Esophagus muscularis mucosa (tissue), 4 donors: ENCODE measurements around the gene CENPP. TPM values are rescaled to one million over a fixed set of nuclear protein-coding genes. Genes with fewer than 3 reads are reported as not detected.

Source experiments
- DNase-seq: peaks from one replicate; pipeline ENCODE4 v3.0.0-alpha.2; 2017; ENCODE audit errors: extremely low spot score
- H3K27ac ChIP-seq, 4 donors: fragments of 200-600 bp; sonication (generic); replicated peaks in 1 of 4; 1 replicate in 3 of 4; 2 replicates in 1 of 4; pipeline ENCODE4 v1.5.1; 2016 to 2019; ENCODE audit warnings: mild to moderate bottlenecking in 1 of 4
- H3K27me3 ChIP-seq, 4 donors: fragments of 200-600 bp; sonication (generic); one replicate each; pipeline versions ENCODE4 v1.5.1 to v1.6.0; 2016 to 2019
- H3K36me3 ChIP-seq, 4 donors: fragments of 200-600 bp; sonication (generic); one replicate each; pipeline ENCODE4 v1.5.1; 2016 to 2019
- H3K4me1 ChIP-seq, 4 donors: fragments of 200-600 bp; sonication (generic); one replicate each; pipeline ENCODE4 v1.5.1; 2016 to 2019
- H3K4me3 ChIP-seq, 4 donors: fragments of 200-600 bp; sonication (generic); 1 replicate in 2 of 4; 2 replicates in 2 of 4; pipeline ENCODE4 v1.5.1; 2016 to 2019; ENCODE audit warnings: mild to moderate bottlenecking in 4 of 4, moderate library complexity in 1 of 4
- H3K9me3 ChIP-seq, 4 donors: fragments of 200-600 bp; sonication (generic); 1 replicate in 3 of 4; 2 replicates in 1 of 4; pipeline ENCODE4 v1.5.1; 2016 to 2019
- CTCF ChIP-seq, 3 experiments: fragments of 200-600 bp in 2 of 3; fragments of 450-650 bp in 1 of 3; sonication (generic) in 2 of 3; IDR thresholded peaks; one replicate each; pipeline ENCODE4 v1.5.1; 2017 to 2019; ENCODE audit warnings: antibody characterized with exemption in 3 of 3, mild to moderate bottlenecking in 2 of 3, moderate library complexity in 1 of 3
- EP300 ChIP-seq: sonication (generic); formaldehyde crosslinking; IDR thresholded peaks from one replicate; pipeline ENCODE4 v1.6.1; 2017; ENCODE audit warnings: antibody characterized with exemption
- POLR2A ChIP-seq: fragments of 450-650 bp; IDR thresholded peaks from one replicate; pipeline ENCODE4 v1.6.1; 2017; ENCODE audit warnings: antibody characterized with exemption, moderate library complexity, mild to moderate bottlenecking, low read depth
- POLR2AphosphoS5 ChIP-seq, 2 donors: sonication (generic); formaldehyde crosslinking; IDR thresholded peaks; one replicate each; pipeline ENCODE4 v1.6.1; 2017; ENCODE audit warnings: antibody characterized with exemption in 2 of 2
- WGBS: methylation state at CpG from one replicate; pipeline ENCODE4 v1.1.5; 2018; 5-methylcytosine and 5-hydroxymethylcytosine counted together
- intact Hi-C: fragments of 100-400 bp; cut with DNase I; formaldehyde crosslinking; loops from one replicate; pipeline ENCODE4 v1.15.1; 2023
- total RNA-seq, 4 donors: library from RNA; depleted of rRNA; stranded (reverse); fragments of >200 nt; gene quantifications; one replicate each; pipeline versions ENCODE4 v1.1.0 to v1.2.1, GENCODE V29; 2016

The CENPP gene
- total RNA-seq, 4 donors from 2014 or later = 1.0 to 5.8 (median 2.0) TPM

DNA sequence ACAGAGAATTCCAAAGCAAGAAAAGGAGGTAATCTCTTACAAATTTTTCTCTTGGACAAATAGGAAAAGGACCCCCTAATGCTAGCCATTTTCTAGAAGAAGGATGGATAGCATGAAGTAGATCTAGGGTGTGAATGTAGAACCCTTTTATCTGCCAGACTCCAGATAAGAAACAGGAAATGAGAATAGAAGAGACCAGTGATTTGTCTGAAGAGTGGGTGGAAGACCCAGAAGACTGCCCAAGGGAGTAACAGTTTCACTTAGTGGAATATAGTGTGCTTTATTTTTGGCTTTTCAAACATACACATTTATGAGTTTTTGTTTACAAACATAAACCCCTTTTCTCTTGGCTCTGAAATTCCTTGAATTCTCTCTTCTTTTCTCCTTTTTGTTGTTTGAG lies 185.0 kb downstream of the CENPP start:
- H3K27ac ChIP-seq = no peak overlapping the region
- no peaks in the 10 kb centered on the region for H3K9me3 ChIP-seq
- no peak overlapping the region for H3K4me3 ChIP-seq
- H3K4me1 ChIP-seq = peaks cover 10 to 62% (median 53%) of the 10 kb centered on the region in 4 donors
- intact Hi-C loops = no loop called here
- no peaks in the 10 kb centered on the region for H3K27me3 ChIP-seq
- TF ChIP-seq CTCF (IDR thresholded peaks at IDR 0.05) = no peak
- TF ChIP-seq POLR2A = no peak
- no peak for TF ChIP-seq POLR2AphosphoS5 (IDR thresholded peaks at IDR 0.05)
- TF ChIP-seq EP300 = no peak
- no peaks in the 10 kb centered on the region for H3K36me3 ChIP-seq
- DNase-seq = no peak

GRCh38 chr9:92512622-92513021 lies 186.9 kb downstream of the CENPP start:
- Histone ChIP-seq H3K4me3 (no peak overlapping the region), H3K4me1 (peaks cover 6 to 46% (median 34%) of the 10 kb centered on the region in 4 donors), H3K36me3 (no peaks in the 10 kb centered on the region), H3K27me3 (no peaks in the 10 kb centered on the region), H3K27ac (no peak overlapping the region), H3K9me3 (no peaks in the 10 kb centered on the region)
- no peak for TF ChIP-seq POLR2A
- no peak for TF ChIP-seq POLR2AphosphoS5 (IDR thresholded peaks at IDR 0.05)
- no peak for TF ChIP-seq EP300
- no peak for TF ChIP-seq CTCF (IDR thresholded peaks at IDR 0.05)
- 64% methylated on average over 3 of the region's 3 CpGs for WGBS
- intact Hi-C loops = no loop called here
- DNase-seq = no peak

DNA sequence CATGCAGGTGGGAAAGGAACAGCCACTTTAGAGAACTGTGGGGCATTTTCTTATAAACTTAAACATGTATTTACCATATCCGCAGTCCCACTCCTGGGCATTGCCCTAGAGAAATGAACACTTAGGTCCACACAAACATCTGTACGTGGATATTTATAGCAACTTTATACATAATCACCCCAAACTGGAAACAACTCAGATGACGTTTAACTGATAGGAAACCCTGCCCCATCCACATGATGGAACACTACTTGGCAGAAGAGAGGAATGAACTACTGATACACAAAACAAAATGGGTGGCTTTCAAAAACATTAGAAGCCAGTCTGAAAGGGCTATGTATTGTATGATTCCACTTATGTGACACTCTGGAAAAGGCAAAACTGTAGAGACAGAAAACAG lies 187.6 kb downstream of the CENPP start:
- TF ChIP-seq POLR2A (no peak), EP300 (no peak), POLR2AphosphoS5 (IDR thresholded peaks at IDR 0.05) (no peak), CTCF (IDR thresholded peaks at IDR 0.05) (no peak)
- no peaks in the 10 kb centered on the region for H3K36me3 ChIP-seq
- H3K27ac ChIP-seq = no peak overlapping the region
- intact Hi-C loops = no loop called here
- H3K4me1 ChIP-seq = peaks cover 0 to 39% (median 27%) of the 10 kb centered on the region in 4 donors
- H3K9me3 ChIP-seq = no peaks in the 10 kb centered on the region
- DNase-seq = no peak
- 51% methylated on average over 3 of the region's 3 CpGs for WGBS
- H3K4me3 ChIP-seq = no peak overlapping the region
- no peaks in the 10 kb centered on the region for H3K27me3 ChIP-seq

GRCh38 chr9:92514635-92515034 lies 188.9 kb downstream of the CENPP start:
- H3K9me3 ChIP-seq = no peaks in the 10 kb centered on the region
- 98% methylated on average over 10 of the region's 10 CpGs for WGBS
- peaks cover 0 to 30% (median 19%) of the 10 kb centered on the region in 4 donors for H3K4me1 ChIP-seq
- TF ChIP-seq POLR2A (no peak), POLR2AphosphoS5 (IDR thresholded peaks at IDR 0.05) (no peak), EP300 (no peak), CTCF (IDR thresholded peaks at IDR 0.05) (no peak)
- intact Hi-C loops = no loop called here
- H3K27ac ChIP-seq = no peak overlapping the region
- H3K36me3 ChIP-seq = no peaks in the 10 kb centered on the region
- no peak for DNase-seq
- no peak overlapping the region for H3K4me3 ChIP-seq
- H3K27me3 ChIP-seq = no peaks in the 10 kb centered on the region

DNA sequence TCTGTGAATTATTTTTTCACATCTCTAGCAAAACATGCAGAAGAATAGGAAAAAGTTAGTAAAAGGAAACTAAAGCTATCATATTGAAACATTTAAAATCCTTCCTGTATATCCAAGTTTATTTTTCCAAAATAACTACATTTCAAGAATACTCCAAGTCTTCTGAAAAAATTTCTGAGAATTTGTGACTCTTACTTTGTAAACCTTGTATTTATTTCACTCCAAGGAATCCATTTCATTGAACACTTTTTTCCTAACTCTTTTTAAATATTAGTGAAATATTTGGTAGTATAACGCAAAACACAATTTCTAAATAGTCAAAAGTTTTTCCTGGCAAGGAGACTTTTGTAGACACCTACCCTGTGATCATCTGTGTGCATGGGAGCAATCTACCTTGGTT lies 190.8 kb downstream of the CENPP start:
- TF ChIP-seq EP300 (no peak), CTCF (IDR thresholded peaks at IDR 0.05) (no peak)
- no peaks in the 10 kb centered on the region for H3K9me3 ChIP-seq
- H3K4me3 ChIP-seq = no peak overlapping the region
- WGBS = 94% methylated on average over 1 of the region's 1 CpG
- intact Hi-C loops = no loop called here
- no peak overlapping the region for H3K27ac ChIP-seq
- no peak for DNase-seq
- no peaks in the 10 kb centered on the region for H3K36me3 ChIP-seq
- no peaks in the 10 kb centered on the region for H3K27me3 ChIP-seq
- peaks cover 0 to 28% (median 18%) of the 10 kb centered on the region in 4 donors for H3K4me1 ChIP-seq
